Esophagus muscularis mucosa (tissue), 3 donors: ENCODE measurements around the gene GALNT15.

Source experiments
- POLR2AphosphoS5 ChIP-seq, 2 donors: sonication (generic); formaldehyde crosslinking; IDR thresholded peaks; one replicate each; pipeline ENCODE4 v1.6.1; 2017; ENCODE audit warnings: antibody characterized with exemption in 2 of 2
- TF ChIP-seq, protein P1 (sequence below), 3 experiments: fragments of 200-600 bp in 2 of 3; fragments of 450-650 bp in 1 of 3; sonication (generic) in 2 of 3; IDR thresholded peaks; one replicate each; pipeline ENCODE4 v1.5.1; 2017 to 2019; ENCODE audit warnings: antibody characterized with exemption in 3 of 3, mild to moderate bottlenecking in 2 of 3, moderate library complexity in 1 of 3

DNA sequence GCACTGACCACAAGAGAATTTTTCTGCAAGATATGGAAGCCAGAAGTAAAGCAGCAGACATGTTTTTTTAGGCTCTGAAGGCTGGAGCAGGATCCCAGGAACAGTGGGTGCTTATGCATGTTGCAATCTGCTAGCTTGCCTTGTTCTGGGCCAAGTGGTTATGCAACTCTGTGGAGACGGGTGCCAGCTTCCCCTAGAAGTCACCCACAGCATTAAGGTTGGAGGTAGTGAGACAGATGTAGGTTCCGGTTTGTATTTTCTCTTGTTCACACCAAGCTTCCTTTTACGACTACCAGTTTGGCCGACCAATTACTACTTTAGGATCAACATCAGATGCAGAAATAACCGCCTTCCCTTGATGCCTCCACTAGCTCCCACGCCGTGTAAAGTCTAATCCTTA is 79.1 kb downstream of the GALNT15 start:
- TF ChIP-seq, protein P1, sequence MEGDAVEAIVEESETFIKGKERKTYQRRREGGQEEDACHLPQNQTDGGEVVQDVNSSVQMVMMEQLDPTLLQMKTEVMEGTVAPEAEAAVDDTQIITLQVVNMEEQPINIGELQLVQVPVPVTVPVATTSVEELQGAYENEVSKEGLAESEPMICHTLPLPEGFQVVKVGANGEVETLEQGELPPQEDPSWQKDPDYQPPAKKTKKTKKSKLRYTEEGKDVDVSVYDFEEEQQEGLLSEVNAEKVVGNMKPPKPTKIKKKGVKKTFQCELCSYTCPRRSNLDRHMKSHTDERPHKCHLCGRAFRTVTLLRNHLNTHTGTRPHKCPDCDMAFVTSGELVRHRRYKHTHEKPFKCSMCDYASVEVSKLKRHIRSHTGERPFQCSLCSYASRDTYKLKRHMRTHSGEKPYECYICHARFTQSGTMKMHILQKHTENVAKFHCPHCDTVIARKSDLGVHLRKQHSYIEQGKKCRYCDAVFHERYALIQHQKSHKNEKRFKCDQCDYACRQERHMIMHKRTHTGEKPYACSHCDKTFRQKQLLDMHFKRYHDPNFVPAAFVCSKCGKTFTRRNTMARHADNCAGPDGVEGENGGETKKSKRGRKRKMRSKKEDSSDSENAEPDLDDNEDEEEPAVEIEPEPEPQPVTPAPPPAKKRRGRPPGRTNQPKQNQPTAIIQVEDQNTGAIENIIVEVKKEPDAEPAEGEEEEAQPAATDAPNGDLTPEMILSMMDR (IDR thresholded peaks at IDR 0.05): no peak
- TF ChIP-seq POLR2AphosphoS5 (IDR thresholded peaks at IDR 0.05): peak; percentile 50 to 51
